ENCODE data around the gene SLC6A1.

The SLC6A1 gene

GRCh38 chr3:10975695-10976234 is 16.8 kb upstream of the SLC6A1 start:
- no peak overlapping the region for H3K4me3 ChIP-seq (ENCODE audit: low read depth, low read length)
- no peak for TF ChIP-seq CTCF (IDR thresholded peaks at IDR 0.05; ENCODE audit: borderline replicate concordance, insufficient read depth, low read depth, low read length)

GRCh38 chr3:10976770-10977169 is 15.8 kb upstream of the SLC6A1 start:
- no peak for TF ChIP-seq CTCF (IDR thresholded peaks at IDR 0.05; ENCODE audit: borderline replicate concordance, insufficient read depth, low read depth, low read length)

GRCh38 chr3:10977892-10978510 is 14.5 kb upstream of the SLC6A1 start:
- no peak for TF ChIP-seq CTCF (IDR thresholded peaks at IDR 0.05; ENCODE audit: borderline replicate concordance, insufficient read depth, low read depth, low read length)
- no peak overlapping the region for H3K4me3 ChIP-seq (ENCODE audit: low read depth, low read length)

More at GRCh38 chr3:10976770-10977169, 15.8 kb upstream of the SLC6A1 start:
- H3K4me3 ChIP-seq (ENCODE audit: low read depth, low read length) = no peak overlapping the region

GRCh38 chr3:10978956-10979355 is 13.6 kb upstream of the SLC6A1 start:
- no peak for TF ChIP-seq CTCF (IDR thresholded peaks at IDR 0.05; ENCODE audit: borderline replicate concordance, insufficient read depth, low read depth, low read length)
- no peak overlapping the region for H3K4me3 ChIP-seq (ENCODE audit: low read depth, low read length)

GRCh38 chr3:10980312-10980711 is 12.2 kb upstream of the SLC6A1 start:
- H3K4me3 ChIP-seq (ENCODE audit: low read depth, low read length) = no peak overlapping the region
- no peak for TF ChIP-seq CTCF (IDR thresholded peaks at IDR 0.05; ENCODE audit: borderline replicate concordance, insufficient read depth, low read depth, low read length)

GRCh38 chr3:10981031-10981430 is 11.5 kb upstream of the SLC6A1 start:
- no peak for TF ChIP-seq CTCF (IDR thresholded peaks at IDR 0.05; ENCODE audit: borderline replicate concordance, insufficient read depth, low read depth, low read length)
- no peak overlapping the region for H3K4me3 ChIP-seq (ENCODE audit: low read depth, low read length)

GRCh38 chr3:10981961-10982360 is 10.6 kb upstream of the SLC6A1 start:
- no peak for TF ChIP-seq CTCF (IDR thresholded peaks at IDR 0.05; ENCODE audit: borderline replicate concordance, insufficient read depth, low read depth, low read length)
- H3K4me3 ChIP-seq (ENCODE audit: low read depth, low read length) = no peak overlapping the region

Measured in GM12875 (cell line).